A549 (cell line): Measurements from ENCODE around the gene ATP5F1E. TPM values are rescaled to one million over a fixed set of nuclear protein-coding genes. Genes with fewer than 3 reads are reported as not detected.
A peak's percentile ranks its signal among the peaks of the same experiment; 100 is the strongest.

Experiments
- ATAC-seq, 2 experiments: fragments of 200-7000 bp in 1 of 2; fragments of >200 bp in 1 of 2; cut with Nextera tagmentation in 1 of 2; cut with Tn5 transposase in 1 of 2; 3 replicates each; pipeline versions ENCODE4 v1.8.0 to v1.9.1; 2018 to 2020; ENCODE audit warnings: mild to moderate bottlenecking in 1 of 2, moderate library complexity in 1 of 2
- CTCF ChIA-PET: fragments of 300-600 bp; sonication (Branson Sonifier 250); formaldehyde crosslinking; extraction: SDS; loops from one replicate; lab custom pipeline; 2021; ENCODE audit warnings: antibody characterized with exemption, inconsistent platforms; lab: Yijun Ruan, JAX
- POLR2A ChIA-PET: fragments of 350-600 bp; formaldehyde crosslinking; extraction: SDS; loops from one replicate; lab custom pipeline; 2021; ENCODE audit warnings: antibody characterized with exemption, inconsistent platforms; lab: Yijun Ruan, JAX
- DNase-seq, 2 experiments: peaks; one replicate each; pipeline versions ENCODE4 v3.0.0 to v3.0.0-alpha.2; 2011 to 2016; ENCODE audit warnings: low read depth in 1 of 2, low spot score in 1 of 2
- FAIRE-seq: peaks from 2 replicates; lab custom pipeline; 2011; peaks lifted over from hg19 to GRCh38; lab: Jason Lieb, UNC
- H3K27ac ChIP-seq, 2 experiments: fragments of >200 bp; sonication (Bioruptor Twin); formaldehyde crosslinking; 3 replicates each; pipeline ENCODE4 v1.5.1; 2016 to 2017
- H3K4me1 ChIP-seq: fragments of >200 bp; sonication (Bioruptor Twin); formaldehyde crosslinking; 3 replicates; pipeline ENCODE4 v1.6.1; 2016
- H3K4me2 ChIP-seq: fragments of >200 bp; sonication (Bioruptor Twin); formaldehyde crosslinking; 3 replicates; pipeline ENCODE4 v1.6.1; 2016
- H3K4me3 ChIP-seq: fragments of >200 bp; sonication (Bioruptor Twin); formaldehyde crosslinking; 3 replicates; pipeline ENCODE4 v1.5.1; 2016
- H3K9me3 ChIP-seq: fragments of >200 bp; sonication (Bioruptor Twin); formaldehyde crosslinking; 3 replicates; pipeline ENCODE4 v1.6.1; 2016
- CBX2 ChIP-seq: fragments of 200-600 bp; sonication (generic); IDR thresholded peaks from 2 replicates; pipeline ENCODE4 v1.6.1; 2016; ENCODE audit warnings: low read depth, mild to moderate bottlenecking, borderline replicate concordance
- CEBPB ChIP-seq, 2 experiments: fragments of >200 bp in 1 of 2; sonication (Bioruptor Twin) in 1 of 2; formaldehyde crosslinking in 1 of 2; IDR thresholded peaks; 2 replicates each; pipeline ENCODE4 v1.6.1; 2012 to 2016
- CHD2 ChIP-seq: fragments of 150-350 bp; IDR thresholded peaks from 2 replicates; pipeline ENCODE4 v1.6.1; 2014; ENCODE audit warnings: low read length; ENCODE audit not compliant: partially characterized antibody
- EHMT2 ChIP-seq: fragments of 200-600 bp; sonication (generic); IDR thresholded peaks from 2 replicates; pipeline ENCODE4 v1.6.1; 2016; ENCODE audit warnings: antibody characterized with exemption, low read depth, mild to moderate bottlenecking, moderate library complexity
- FOSL2 ChIP-seq, 2 experiments: fragments of 450-650 bp in 1 of 2; fragments of >200 bp in 1 of 2; sonication (Bioruptor Twin) in 1 of 2; formaldehyde crosslinking; IDR thresholded peaks; 2 replicates each; pipeline versions ENCODE4 v1.5.0 to v1.6.1; 2016 to 2020; ENCODE audit warnings: mild to moderate bottlenecking in 1 of 2, moderate library complexity in 1 of 2
- HDAC2 ChIP-seq: fragments of 200-600 bp; sonication (generic); IDR thresholded peaks from 2 replicates; pipeline ENCODE4 v1.6.1; 2016
- HOXB13 ChIP-seq: fragments of 250-450 bp; sonication (Bioruptor Pico); IDR thresholded peaks from 2 replicates; pipeline ENCODE4 v1.5.0; 2020; ENCODE audit warnings: low read depth, mild to moderate bottlenecking, moderate library complexity
- JUN ChIP-seq, 2 experiments: fragments of >200 bp; sonication (Bioruptor Twin); formaldehyde crosslinking; IDR thresholded peaks; 2 replicates in 1 of 2; 3 replicates in 1 of 2; pipeline ENCODE4 v1.6.1; 2016 to 2017
- KDM5A ChIP-seq: fragments of 200-600 bp; sonication (generic); IDR thresholded peaks from 2 replicates; pipeline ENCODE4 v1.6.1; 2016; ENCODE audit warnings: antibody characterized with exemption, mild to moderate bottlenecking
- MAFK ChIP-seq: fragments of 450-650 bp; IDR thresholded peaks from 2 replicates; pipeline ENCODE4 v1.6.1; 2014; ENCODE audit not compliant: partially characterized antibody
- MAZ ChIP-seq: fragments of 150-350 bp; IDR thresholded peaks from 2 replicates; pipeline ENCODE4 v1.6.1; 2014; ENCODE audit warnings: antibody characterized with exemption, low read depth, low read length, borderline replicate concordance
- NFE2L2 ChIP-seq: fragments of 150-350 bp; conservative IDR thresholded peaks from 2 replicates; pipeline ENCODE4 v1.6.1; 2014; ENCODE audit warnings: low read length
- NPAS2 ChIP-seq: fragments of 250-450 bp; sonication (Bioruptor Pico); IDR thresholded peaks from 2 replicates; pipeline ENCODE4 v1.8.0; 2022; ENCODE audit warnings: mild to moderate bottlenecking, moderate library complexity, borderline replicate concordance
- PBX3 ChIP-seq: IDR thresholded peaks from 2 replicates; pipeline ENCODE4 v1.6.1; 2012
- RAD21 ChIP-seq, 2 experiments: fragments of >200 bp in 1 of 2; sonication (Bioruptor Twin) in 1 of 2; formaldehyde crosslinking in 1 of 2; IDR thresholded peaks in 1 of 2; conservative IDR thresholded peaks in 1 of 2; 2 replicates in 1 of 2; 3 replicates in 1 of 2; pipeline ENCODE4 v1.6.1; 2012 to 2018; ENCODE audit warnings: inconsistent platforms in 1 of 2
- RCOR1 ChIP-seq: fragments of 150-350 bp; IDR thresholded peaks from 2 replicates; pipeline ENCODE4 v1.6.1; 2014; ENCODE audit warnings: antibody characterized with exemption, low read length, low read depth
- RFX5 ChIP-seq: fragments of 450-650 bp; IDR thresholded peaks from 2 replicates; pipeline ENCODE4 v1.7.1; 2014; ENCODE audit warnings: antibody characterized with exemption, mild to moderate bottlenecking, moderate library complexity
- SMC3 ChIP-seq: fragments of >200 bp; sonication (Bioruptor Twin); formaldehyde crosslinking; IDR thresholded peaks from 3 replicates; pipeline ENCODE4 v1.6.1; 2018; ENCODE audit warnings: inconsistent platforms
- TFCP2L1 ChIP-seq: fragments of 250-450 bp; sonication (Bioruptor Pico); IDR thresholded peaks from 2 replicates; pipeline ENCODE4 v1.5.0; 2021; ENCODE audit warnings: mild to moderate bottlenecking
- ZC3H11A ChIP-seq: fragments of 450-650 bp; IDR thresholded peaks from 2 replicates; pipeline ENCODE4 v1.6.1; 2014; ENCODE audit warnings: antibody characterized with exemption, mild to moderate bottlenecking
- WGBS: methylation state at CpG from one replicate; pipeline ENCODE4 v1.1.6; 2017; ENCODE audit errors: missing lambda C conversion rate; 5-methylcytosine and 5-hydroxymethylcytosine counted together
- polyA plus RNA-seq, 4 experiments: library from polyadenylated mRNA; depleted of rRNA in 3 of 4; stranded (reverse); fragments of >200 nt; fragmentation: RNase III in 1 of 4; extraction: RNeasy Plus Mini Kit Qiagen cat#74134 plus additional on column Dnase treatment in 1 of 4; gene quantifications; 2 replicates in 3 of 4; 3 replicates in 1 of 4; pipeline ENCODE4 v1.2.3, GENCODE V29; 2011 to 2017

The ATP5F1E gene
- polyA plus RNA-seq, 2 of the 4 experiments (the other 2 are of a cell fraction): 84.9 to 108 TPM

DNA sequence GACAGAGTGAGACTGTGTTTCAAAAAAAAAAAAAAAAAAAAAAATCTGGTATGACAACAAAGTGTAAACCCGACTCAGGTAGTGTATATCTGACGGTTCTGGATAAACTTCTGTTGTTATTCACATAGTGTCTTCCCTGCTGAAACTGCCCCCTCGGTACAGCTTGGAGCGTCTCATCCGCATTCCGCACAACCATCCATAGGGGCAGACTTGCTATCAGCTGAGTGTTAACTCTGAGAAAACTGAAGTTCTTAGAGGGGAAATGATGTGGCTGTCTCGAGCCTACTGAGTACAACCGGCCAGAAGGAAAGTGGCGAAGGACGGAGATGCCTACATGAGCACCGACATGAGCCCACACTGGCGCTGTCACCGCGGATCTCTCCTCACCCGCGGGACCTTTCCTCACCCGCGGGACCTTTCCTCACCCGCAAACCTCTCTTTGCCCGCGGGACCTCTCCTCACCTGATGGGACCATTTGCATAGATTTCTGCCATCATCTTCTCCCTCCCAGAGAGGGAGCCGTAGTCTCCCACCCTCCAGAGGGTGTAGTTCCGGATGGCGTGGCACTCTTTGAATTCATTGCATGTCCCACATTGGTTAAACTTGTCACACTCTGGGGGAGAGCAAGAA is 34.9 kb downstream of the ATP5F1E start (continued):
- TF ChIP-seq NPAS2 (CRISPR knock-in tag) (no peak), HDAC2 (no peak), EHMT2 (no peak), PBX3 (no peak), TFCP2L1 (no peak), HOXB13 (CRISPR knock-in tag) (no peak)

DNA sequence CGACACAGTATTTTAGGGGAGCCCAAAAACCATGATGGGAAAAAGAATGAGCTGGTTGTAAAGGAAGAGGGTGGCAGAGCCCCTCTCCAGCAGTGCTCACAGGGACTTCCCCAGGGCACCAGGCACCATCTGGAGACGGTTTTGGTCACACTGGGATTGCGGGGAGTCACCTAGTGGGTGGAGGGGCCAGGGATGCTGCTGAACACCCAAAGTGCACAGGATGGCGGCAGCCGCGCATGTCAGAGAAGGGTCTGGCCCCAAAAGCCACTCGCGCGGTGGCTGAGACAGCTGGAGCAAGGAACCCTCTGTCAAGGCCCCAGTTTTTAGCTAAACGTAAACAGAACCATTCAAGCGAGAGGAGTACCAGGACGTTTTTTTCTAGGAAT is 35.9 kb downstream of the ATP5F1E start:
- CTCF ChIA-PET: interaction anchor here (1.2 kb wide), 1 partner anchor 126 kb away, joined by 3 read pairs; no protein-coding TSS in a partner anchor
- POLR2A ChIA-PET: no interaction called here
- Histone ChIP-seq H3K4me1 (peaks cover 20% of the 10 kb centered on the region), H3K4me2 (peak overlapping the region; percentile 36), H3K4me3 (no peak overlapping the region)
- no peak for ATAC-seq
- WGBS: 92% methylated on average over 12 of the region's 12 CpGs
- 0 out of 5 replicates have a peak, but pooled peaks of 1 of the 2 experiments have one; percentile 13 for TF ChIP-seq JUN (IDR thresholded peaks at IDR 0.05)
- TF ChIP-seq FOSL2 (IDR thresholded peaks at IDR 0.05): no peak
- no peak for TF ChIP-seq FOSL2 (CRISPR knock-in tag; IDR thresholded peaks at IDR 0.05)
- TF ChIP-seq, all 56 proteins: peak for 1
- DNase-seq (no peak), FAIRE-seq (no peak)
- peak overlapping the region in 1 of 2 experiments; percentile 66; a peak in 2 of 6 replicates for H3K27ac ChIP-seq
- no peaks in the 10 kb centered on the region for H3K9me3 ChIP-seq

DNA sequence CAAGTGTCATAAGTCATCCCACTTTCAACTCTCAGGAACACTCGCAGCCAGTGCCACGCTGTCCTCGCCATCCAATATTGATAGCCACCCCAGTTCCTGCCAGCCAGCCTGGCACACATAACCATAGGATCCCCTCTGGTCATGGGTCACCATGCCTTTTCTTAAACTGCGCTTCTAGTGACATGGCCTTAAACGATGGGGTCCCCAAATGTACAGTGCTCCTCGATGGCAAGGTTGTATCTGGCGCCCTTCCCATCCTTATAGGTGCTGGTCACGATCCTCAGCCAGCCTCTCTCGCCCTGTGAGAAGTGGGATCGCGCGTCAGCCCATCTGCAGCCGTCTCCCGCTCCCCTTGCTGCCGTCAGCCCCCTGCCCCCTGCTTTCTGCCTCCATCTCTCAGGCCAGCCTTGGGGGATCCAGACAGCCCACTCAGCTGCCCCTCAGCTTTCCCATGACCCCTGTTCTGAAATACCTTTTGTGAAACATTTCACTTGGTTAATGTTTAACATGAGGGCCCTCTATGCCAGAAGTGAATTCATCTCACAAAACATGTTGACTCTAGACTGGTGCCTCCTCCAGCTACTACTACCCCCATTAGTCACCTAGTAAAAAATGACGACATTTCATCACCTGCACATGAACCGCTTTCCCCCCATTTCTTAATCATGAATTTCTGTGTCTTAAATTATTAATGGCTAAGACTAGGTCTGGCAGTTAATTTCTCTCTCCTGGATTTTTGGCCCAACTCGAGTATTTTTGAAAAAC is 36.5 kb downstream of the ATP5F1E start:
- no peaks in the 10 kb centered on the region for H3K9me3 ChIP-seq
- DNase-seq (peak in 1 of 2 experiments; percentile 39), ATAC-seq (no peak; a peak in 2 of 6 replicates), FAIRE-seq (no peak)
- CTCF ChIA-PET: interaction anchor here (1.2 to 1.4 kb wide), 2 partner anchors 126 to 460 kb away, joined by 3 read pairs; no protein-coding TSS in a partner anchor
- no peak overlapping the region for H3K4me3 ChIP-seq
- TF ChIP-seq RFX5: no peak
- TF ChIP-seq SMC3: no peak
- TF ChIP-seq KDM5A: no peak
- TF ChIP-seq CBX2: no peak
- TF ChIP-seq RAD21 (conservative IDR thresholded peaks at IDR 0.05 in 1 of 2, IDR thresholded peaks at IDR 0.05 in 1 of 2): no peak
- TF ChIP-seq NFE2L2: no peak
- TF ChIP-seq MAFK: no peak
- H3K4me1 ChIP-seq: peaks cover 20% of the 10 kb centered on the region
- POLR2A ChIA-PET: no interaction called here
- H3K4me2 ChIP-seq: peak overlapping the region; percentile 36
- H3K27ac ChIP-seq: peak overlapping the region in 1 of 2 experiments; percentile 66; a peak in 2 of 6 replicates
- 77% methylated on average over 18 of the region's 18 CpGs for WGBS

DNA sequence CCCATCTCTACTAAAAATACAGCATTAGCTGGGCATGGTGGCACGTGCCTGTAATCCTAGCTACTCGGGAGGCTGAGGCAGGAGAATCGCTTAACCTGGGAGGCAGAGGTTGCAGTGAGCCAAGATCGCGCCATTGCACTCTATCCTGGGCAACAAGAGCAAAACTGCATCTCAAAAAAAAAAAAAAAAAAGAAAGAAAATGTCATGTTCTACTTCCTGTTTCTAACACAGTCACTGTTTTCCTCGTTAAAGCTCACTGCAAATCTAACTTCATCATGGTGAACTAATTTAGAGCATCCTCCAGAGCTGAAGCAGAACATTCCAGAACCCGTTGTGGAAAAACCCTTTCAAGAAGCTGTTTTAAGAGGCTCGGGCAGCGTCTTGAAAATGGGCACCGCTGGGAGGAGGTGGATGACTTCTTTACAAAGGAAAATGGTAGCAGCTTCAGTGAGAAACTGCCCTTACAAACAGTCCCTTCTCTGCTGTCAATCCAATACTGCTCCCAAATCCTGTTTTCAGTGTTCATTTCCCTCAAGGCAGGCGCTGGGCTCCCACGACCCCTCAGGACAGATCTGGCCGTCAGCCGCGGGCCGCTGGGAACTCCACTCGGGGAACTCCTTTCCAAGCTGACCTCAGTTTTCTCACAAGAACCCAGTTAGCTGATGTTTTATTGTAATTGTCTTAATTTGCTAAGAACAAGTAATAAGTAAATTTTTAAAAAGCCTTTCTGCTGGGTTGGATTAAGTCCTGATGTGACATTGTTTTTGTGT is 37.6 kb downstream of the ATP5F1E start:
- Histone ChIP-seq H3K4me3 (no peak overlapping the region), H3K4me1 (peaks cover 20% of the 10 kb centered on the region), H3K27ac (no peak overlapping the region), H3K4me2 (no peak overlapping the region), H3K9me3 (no peaks in the 10 kb centered on the region)
- ChIA-PET POLR2A (no interaction called here), CTCF (interaction anchor here (0.5 to 2.1 kb wide), 5 partner anchors 10 to 461 kb away, joined by 3 to 7 read pairs (median 3); no protein-coding TSS in a partner anchor)
- TF ChIP-seq EHMT2 (no peak), MAZ (no peak), CHD2 (no peak), HDAC2 (no peak), RCOR1 (no peak), MAFK (no peak), NPAS2 (CRISPR knock-in tag) (no peak), ZC3H11A (no peak), CEBPB (IDR thresholded peaks at IDR 0.05) (no peak)
- FAIRE-seq: no peak
- WGBS: 94% methylated on average over 15 of the region's 17 CpGs
- no peak for ATAC-seq
- no peak for DNase-seq
